Measurements from ENCODE around the gene AHSA1.

DNA sequence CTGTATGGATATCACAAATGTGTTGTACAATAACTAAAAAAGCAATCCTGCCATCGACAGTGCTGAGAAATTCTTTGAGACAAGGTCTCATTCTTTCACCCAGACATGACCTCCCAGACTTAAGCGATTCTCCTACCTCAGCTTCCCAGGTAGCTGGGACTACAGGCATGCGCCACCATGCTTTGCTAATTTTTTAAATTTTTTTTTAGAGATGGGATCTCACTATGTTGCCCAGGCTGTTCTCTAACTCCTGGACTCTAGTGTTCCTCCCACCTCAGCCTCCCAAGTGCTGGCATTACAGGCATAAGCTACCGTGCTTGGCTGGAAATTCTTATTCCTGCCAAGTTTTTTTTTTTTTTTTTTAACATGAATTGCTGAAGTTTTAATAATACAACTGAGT is 18.0 kb upstream of the AHSA1 start:
- TF ChIP-seq CTCF (IDR thresholded peaks at IDR 0.05) (no peak), POLR2AphosphoS5 (IDR thresholded peaks at IDR 0.05) (no peak), POLR2A (IDR thresholded peaks at IDR 0.05) (no peak)

Data from sigmoid colon (tissue), 4 donors.